Activated CD4-positive, alpha-beta T cell treated with anti-CD3 and anti-CD28 coated beads, Interleukin-2, amount 10 ng/mL, durations not matched to agents 24 days and 14 days (primary cell): Measurements from ENCODE around the gene TAF3. TPM values are rescaled to one million over a fixed set of nuclear protein-coding genes. Genes with fewer than 3 reads are reported as not detected.

Experiments
- DNase-seq: peaks from one replicate; pipeline ENCODE4 v3.0.0; 2022
- H3K27ac Mint-ChIP-seq: one replicate; pipeline ENCODE4 v1.8.0; 2022; ENCODE audit warnings: mild to moderate bottlenecking, mixed read lengths
- H3K27me3 Mint-ChIP-seq: one replicate; pipeline ENCODE4 v1.8.0; 2022; ENCODE audit warnings: mixed read lengths
- H3K36me3 Mint-ChIP-seq: one replicate; pipeline ENCODE4 v1.8.0; 2022; ENCODE audit warnings: low read depth, mild to moderate bottlenecking, mixed read lengths
- H3K4me1 Mint-ChIP-seq: one replicate; pipeline ENCODE4 v1.8.0; 2021; ENCODE audit warnings: mixed read lengths
- H3K4me3 Mint-ChIP-seq: one replicate; pipeline ENCODE4 v1.8.0; 2022; ENCODE audit warnings: mild to moderate bottlenecking, moderate library complexity, mixed read lengths
- H3K9me3 Mint-ChIP-seq: one replicate; pipeline ENCODE4 v1.8.0; 2021; ENCODE audit warnings: mixed read lengths
- intact Hi-C: fragments of 100-400 bp; cut with micrococcal nuclease; formaldehyde crosslinking; loops from one replicate; pipeline ENCODE4 v1.15.1; 2023
- total RNA-seq: library from RNA; stranded (reverse); gene quantifications from 2 replicates; pipeline ENCODE4 v1.2.3, GENCODE V29; 2022

Gene TAF3
- total RNA-seq, 1 donor from 2014 or later: 15.1 TPM

DNA sequence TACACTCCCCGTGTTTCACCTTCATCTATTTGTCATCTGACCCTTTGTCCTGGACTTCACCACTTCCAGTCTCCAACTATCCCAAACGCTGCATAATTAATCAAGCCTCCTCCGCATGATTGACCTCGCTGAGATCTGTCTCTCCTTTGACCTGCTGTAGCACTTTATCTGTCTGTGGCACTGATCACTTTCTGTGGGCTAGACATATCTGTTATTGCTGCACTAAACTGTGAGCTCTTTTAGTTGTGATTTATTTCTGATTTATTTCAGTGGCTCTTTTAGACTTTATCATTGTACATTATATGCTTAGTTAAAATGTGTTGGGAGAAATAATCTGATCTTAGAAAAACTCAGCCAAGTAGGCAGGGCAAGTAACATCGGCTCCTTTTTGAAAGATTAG lies 144.3 kb downstream of the TAF3 start:
- Mint-ChIP-seq H3K9me3 (no peaks in the 10 kb centered on the region), H3K27me3 (no peaks in the 10 kb centered on the region), H3K4me1 (peaks cover 4% of the 10 kb centered on the region), H3K4me3 (no peak overlapping the region), H3K27ac (no peak overlapping the region), H3K36me3 (peaks cover 22% of the 10 kb centered on the region)
- no peak for DNase-seq
- intact Hi-C loops: no loop called here

GRCh38 chr10:7965457-7965856 lies 147.2 kb downstream of the TAF3 start:
- Mint-ChIP-seq H3K27ac (no peak overlapping the region), H3K9me3 (no peaks in the 10 kb centered on the region), H3K36me3 (peaks cover 20% of the 10 kb centered on the region), H3K4me1 (peaks cover 4% of the 10 kb centered on the region), H3K4me3 (no peak overlapping the region), H3K27me3 (no peaks in the 10 kb centered on the region)
- intact Hi-C loops: no loop called here
- DNase-seq: no peak

- H3K4me3 Mint-ChIP-seq: no peak overlapping the region
- no peak for DNase-seq
- peaks cover 20% of the 10 kb centered on the region for H3K36me3 Mint-ChIP-seq
- H3K9me3 Mint-ChIP-seq: no peaks in the 10 kb centered on the region
- peaks cover 4% of the 10 kb centered on the region for H3K4me1 Mint-ChIP-seq
- H3K27me3 Mint-ChIP-seq: no peaks in the 10 kb centered on the region
- H3K27ac Mint-ChIP-seq: no peak overlapping the region
- intact Hi-C loops: no loop called here
Observed at GRCh38 chr10:7967035-7967434, 148.7 kb downstream of the TAF3 start.

DNA sequence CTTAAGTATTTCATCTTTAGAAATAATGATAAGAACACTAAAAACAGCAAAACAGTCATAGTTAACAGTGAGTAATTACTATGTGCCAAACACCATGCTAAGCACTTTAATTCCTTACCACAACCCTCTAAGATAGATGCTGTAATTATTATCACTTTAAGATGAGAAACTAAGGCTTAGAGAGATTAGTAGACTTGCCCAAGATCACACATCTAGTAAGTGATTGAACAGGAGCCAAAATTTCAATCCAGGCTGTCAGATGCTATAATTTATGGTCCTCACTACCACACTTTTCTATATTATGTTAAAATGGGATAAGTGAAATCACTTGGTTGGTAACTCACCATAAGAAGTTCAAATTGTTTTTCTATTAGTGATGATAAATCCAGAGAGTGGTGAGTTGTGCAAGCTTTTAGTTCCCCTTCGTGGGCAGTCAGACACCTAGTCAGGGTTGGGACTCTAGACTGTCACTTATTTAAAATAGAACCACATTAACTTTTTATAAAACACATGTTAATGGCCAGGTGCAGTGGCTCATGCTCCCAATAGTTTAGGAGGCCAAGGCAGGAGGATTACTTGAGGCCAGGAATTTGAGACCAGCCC lies 150.3 kb downstream of the TAF3 start:
- DNase-seq: no peak
- H3K9me3 Mint-ChIP-seq: no peaks in the 10 kb centered on the region
- H3K4me1 Mint-ChIP-seq: peaks cover 4% of the 10 kb centered on the region
- no peak overlapping the region for H3K4me3 Mint-ChIP-seq
- intact Hi-C loops: no loop called here
- H3K27ac Mint-ChIP-seq: no peak overlapping the region
- H3K27me3 Mint-ChIP-seq: no peaks in the 10 kb centered on the region
- peaks cover 18% of the 10 kb centered on the region for H3K36me3 Mint-ChIP-seq

GRCh38 chr10:7969623-7970022 lies 151.3 kb downstream of the TAF3 start:
- Mint-ChIP-seq H3K27ac (no peak overlapping the region), H3K4me1 (peaks cover 4% of the 10 kb centered on the region), H3K9me3 (no peaks in the 10 kb centered on the region), H3K36me3 (peaks cover 9% of the 10 kb centered on the region), H3K27me3 (no peaks in the 10 kb centered on the region), H3K4me3 (no peak overlapping the region)
- intact Hi-C loops: no loop called here
- no peak for DNase-seq

GRCh38 chr10:7971949-7972348 lies 153.6 kb downstream of the TAF3 start:
- no peak overlapping the region for H3K4me3 Mint-ChIP-seq
- DNase-seq: no peak
- H3K36me3 Mint-ChIP-seq: peaks cover 4% of the 10 kb centered on the region
- intact Hi-C loops: no loop called here
- H3K4me1 Mint-ChIP-seq: no peaks in the 10 kb centered on the region
- H3K9me3 Mint-ChIP-seq: no peaks in the 10 kb centered on the region
- no peaks in the 10 kb centered on the region for H3K27me3 Mint-ChIP-seq
- no peak overlapping the region for H3K27ac Mint-ChIP-seq

DNA sequence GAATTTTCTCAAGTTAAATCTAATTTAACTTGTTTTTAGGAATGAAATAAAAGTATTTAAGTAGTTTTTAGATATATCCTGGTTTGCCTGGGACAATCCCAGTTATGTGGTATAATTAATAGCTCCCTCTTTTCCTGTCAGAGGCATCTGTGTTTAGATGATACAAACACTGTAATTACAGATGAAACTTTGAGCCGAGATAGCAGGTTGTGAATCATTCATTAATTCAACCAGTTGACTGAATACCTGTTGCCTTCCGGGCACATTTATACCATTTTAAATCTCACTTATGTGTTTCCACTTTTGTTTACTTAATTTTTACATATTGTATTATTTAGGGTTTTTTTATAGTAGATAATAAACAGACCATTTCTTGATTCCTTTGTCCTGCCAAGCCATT lies 154.1 kb downstream of the TAF3 start:
- no peak overlapping the region for H3K27ac Mint-ChIP-seq
- no peaks in the 10 kb centered on the region for H3K4me1 Mint-ChIP-seq
- peaks cover 4% of the 10 kb centered on the region for H3K36me3 Mint-ChIP-seq
- no peak for DNase-seq
- intact Hi-C loops: no loop called here
- H3K9me3 Mint-ChIP-seq: no peaks in the 10 kb centered on the region
- no peaks in the 10 kb centered on the region for H3K27me3 Mint-ChIP-seq
- H3K4me3 Mint-ChIP-seq: no peak overlapping the region

GRCh38 chr10:7980196-7980595 lies 161.9 kb downstream of the TAF3 start:
- H3K36me3 Mint-ChIP-seq: peaks cover 16% of the 10 kb centered on the region
- no peak overlapping the region for H3K4me3 Mint-ChIP-seq

DNA sequence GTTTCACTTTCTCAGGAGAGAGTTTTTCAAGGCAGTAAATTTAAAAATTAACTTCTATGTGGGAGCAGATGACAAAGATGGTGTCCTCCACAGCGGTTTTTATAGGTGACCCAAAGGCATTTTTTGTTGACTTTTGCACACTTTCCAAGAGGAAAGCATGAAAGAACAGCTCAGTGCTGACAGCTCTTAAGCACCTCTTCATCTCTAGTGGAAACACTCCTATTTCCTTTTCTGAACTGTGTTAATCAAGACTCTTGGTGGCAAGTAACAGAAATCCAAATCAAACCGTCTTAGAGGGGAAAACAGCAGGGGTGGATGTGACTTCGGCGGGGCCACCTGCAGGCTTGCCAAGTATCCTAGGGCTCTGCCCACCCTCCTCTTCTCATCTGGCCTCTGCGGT lies 164.4 kb downstream of the TAF3 start:
- no peak overlapping the region for H3K4me3 Mint-ChIP-seq
- no peaks in the 10 kb centered on the region for H3K9me3 Mint-ChIP-seq
- intact Hi-C loops: no loop called here
- H3K27me3 Mint-ChIP-seq: no peaks in the 10 kb centered on the region
- peak; percentile 39 for DNase-seq
- H3K4me1 Mint-ChIP-seq: peaks cover 2% of the 10 kb centered on the region
- no peak overlapping the region for H3K27ac Mint-ChIP-seq
- peaks cover 12% of the 10 kb centered on the region for H3K36me3 Mint-ChIP-seq

More at GRCh38 chr10:7980196-7980595, 161.9 kb downstream of the TAF3 start:
- Mint-ChIP-seq H3K9me3 (no peaks in the 10 kb centered on the region), H3K27me3 (no peaks in the 10 kb centered on the region), H3K4me1 (no peaks in the 10 kb centered on the region), H3K27ac (no peak overlapping the region)
- intact Hi-C loops: no loop called here
- DNase-seq: no peak

DNA sequence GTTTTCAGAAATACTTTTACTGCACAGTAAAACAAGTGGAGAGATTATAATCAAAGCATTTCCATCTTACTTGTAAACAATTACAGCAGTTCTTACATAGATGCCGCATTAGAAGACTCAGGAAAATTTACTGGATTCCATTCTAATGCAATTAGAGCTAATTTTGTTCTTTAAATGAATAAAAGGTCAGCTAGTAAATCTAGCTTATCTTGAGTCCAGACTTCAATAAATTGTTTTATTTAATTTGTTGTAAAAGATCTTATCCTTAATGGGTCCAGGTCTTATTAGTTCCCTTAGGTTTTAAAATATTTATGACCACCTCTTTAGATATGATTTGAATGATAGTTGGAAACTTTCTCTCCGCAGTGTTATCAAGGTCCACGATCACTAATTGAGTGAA lies 166.0 kb downstream of the TAF3 start:
- Mint-ChIP-seq H3K9me3 (no peaks in the 10 kb centered on the region), H3K36me3 (peaks cover 7% of the 10 kb centered on the region), H3K27ac (no peak overlapping the region), H3K4me1 (peaks cover 2% of the 10 kb centered on the region), H3K27me3 (no peaks in the 10 kb centered on the region), H3K4me3 (no peak overlapping the region)
- intact Hi-C loops: no loop called here
- DNase-seq: no peak

DNA sequence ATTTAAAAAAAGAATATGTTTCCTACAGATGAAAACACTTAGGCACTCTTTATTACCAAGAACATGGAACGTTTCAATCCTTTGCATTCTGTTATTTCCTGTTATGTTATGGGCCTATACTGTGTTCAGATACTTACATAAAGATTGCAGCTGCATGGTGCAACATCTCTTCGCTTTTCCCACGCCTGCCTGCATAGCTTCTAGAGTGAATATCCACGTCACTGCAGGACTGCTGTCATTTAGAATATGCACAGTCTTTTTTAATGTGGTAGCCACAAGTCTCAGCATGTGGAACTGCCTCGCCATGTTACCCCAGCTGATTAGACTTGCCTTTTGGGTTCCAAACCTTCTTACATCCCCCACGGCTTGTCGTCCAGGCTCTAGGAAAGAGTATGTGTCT lies 166.6 kb downstream of the TAF3 start:
- Mint-ChIP-seq H3K36me3 (peaks cover 7% of the 10 kb centered on the region), H3K4me3 (no peak overlapping the region), H3K9me3 (no peaks in the 10 kb centered on the region), H3K27ac (no peak overlapping the region), H3K27me3 (no peaks in the 10 kb centered on the region), H3K4me1 (peaks cover 2% of the 10 kb centered on the region)
- DNase-seq: peak; percentile 49
- intact Hi-C loops: no loop called here

- intact Hi-C loops: no loop called here
- Mint-ChIP-seq H3K4me3 (no peak overlapping the region), H3K4me1 (peaks cover 2% of the 10 kb centered on the region), H3K9me3 (no peaks in the 10 kb centered on the region), H3K27me3 (no peaks in the 10 kb centered on the region), H3K36me3 (peaks cover 5% of the 10 kb centered on the region), H3K27ac (no peak overlapping the region)
- DNase-seq: no peak
Observed at GRCh38 chr10:7986851-7987250, 168.5 kb downstream of the TAF3 start.

GRCh38 chr10:7988989-7989388 lies 170.7 kb downstream of the TAF3 start:
- H3K36me3 Mint-ChIP-seq: peaks cover 5% of the 10 kb centered on the region
- no peak overlapping the region for H3K4me3 Mint-ChIP-seq
- intact Hi-C loops: no loop called here
- peaks cover 2% of the 10 kb centered on the region for H3K4me1 Mint-ChIP-seq
- no peaks in the 10 kb centered on the region for H3K9me3 Mint-ChIP-seq
- no peaks in the 10 kb centered on the region for H3K27me3 Mint-ChIP-seq
- no peak for DNase-seq
- no peak overlapping the region for H3K27ac Mint-ChIP-seq

GRCh38 chr10:7998831-7999230 lies 180.5 kb downstream of the TAF3 start:
- no peaks in the 10 kb centered on the region for H3K4me1 Mint-ChIP-seq
- no peak for DNase-seq
- no peaks in the 10 kb centered on the region for H3K9me3 Mint-ChIP-seq
- H3K27me3 Mint-ChIP-seq: no peaks in the 10 kb centered on the region
- H3K4me3 Mint-ChIP-seq: no peak overlapping the region
- intact Hi-C loops: no loop called here
- H3K36me3 Mint-ChIP-seq: peaks cover 7% of the 10 kb centered on the region
- H3K27ac Mint-ChIP-seq: no peak overlapping the region

- peaks cover 17% of the 10 kb centered on the region for H3K36me3 Mint-ChIP-seq
- no peak for DNase-seq
- no peak overlapping the region for H3K4me3 Mint-ChIP-seq
- no peak overlapping the region for H3K27ac Mint-ChIP-seq
- peaks cover 5% of the 10 kb centered on the region for H3K9me3 Mint-ChIP-seq
- H3K4me1 Mint-ChIP-seq: no peaks in the 10 kb centered on the region
- intact Hi-C loops: no loop called here
- no peaks in the 10 kb centered on the region for H3K27me3 Mint-ChIP-seq
Observed at GRCh38 chr10:8004469-8005000, 186.2 kb downstream of the TAF3 start.
